A204.1 (cell line): ENCODE results near the gene GPR68.

Experiments used
- FAIRE-seq: peaks from 2 replicates; lab custom pipeline; 2012; peaks lifted over from hg19 to GRCh38; lab: Jason Lieb, UNC

The GPR68 gene, protein sequence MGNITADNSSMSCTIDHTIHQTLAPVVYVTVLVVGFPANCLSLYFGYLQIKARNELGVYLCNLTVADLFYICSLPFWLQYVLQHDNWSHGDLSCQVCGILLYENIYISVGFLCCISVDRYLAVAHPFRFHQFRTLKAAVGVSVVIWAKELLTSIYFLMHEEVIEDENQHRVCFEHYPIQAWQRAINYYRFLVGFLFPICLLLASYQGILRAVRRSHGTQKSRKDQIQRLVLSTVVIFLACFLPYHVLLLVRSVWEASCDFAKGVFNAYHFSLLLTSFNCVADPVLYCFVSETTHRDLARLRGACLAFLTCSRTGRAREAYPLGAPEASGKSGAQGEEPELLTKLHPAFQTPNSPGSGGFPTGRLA

DNA sequence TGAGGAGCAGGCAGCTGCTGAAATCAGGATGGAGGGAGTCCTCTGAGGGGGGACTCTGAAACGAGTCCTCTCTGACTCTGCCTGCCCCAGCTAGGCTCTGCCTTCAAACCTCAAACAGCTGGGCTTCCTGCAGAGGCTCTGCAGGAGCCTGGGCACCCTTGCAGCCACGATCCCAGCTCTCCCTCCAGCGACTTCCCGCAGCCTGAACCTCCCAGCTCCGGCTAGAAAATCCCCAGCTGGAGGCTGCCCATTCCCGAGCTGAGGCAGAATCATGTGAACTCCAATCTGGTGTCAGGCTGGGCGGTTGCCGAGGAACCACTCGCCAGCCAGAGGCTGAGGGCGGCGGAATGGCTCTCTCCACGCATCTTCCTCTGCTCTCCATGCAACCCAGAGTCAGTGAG lies at the start of gene GPR68:
Gene GPR68 (minus strand): TSS at position 204 of the 401 bp plus-strand sequence. CDS start 9,654 bp downstream, outside the sequence.
- FAIRE-seq, result no peak

DNA sequence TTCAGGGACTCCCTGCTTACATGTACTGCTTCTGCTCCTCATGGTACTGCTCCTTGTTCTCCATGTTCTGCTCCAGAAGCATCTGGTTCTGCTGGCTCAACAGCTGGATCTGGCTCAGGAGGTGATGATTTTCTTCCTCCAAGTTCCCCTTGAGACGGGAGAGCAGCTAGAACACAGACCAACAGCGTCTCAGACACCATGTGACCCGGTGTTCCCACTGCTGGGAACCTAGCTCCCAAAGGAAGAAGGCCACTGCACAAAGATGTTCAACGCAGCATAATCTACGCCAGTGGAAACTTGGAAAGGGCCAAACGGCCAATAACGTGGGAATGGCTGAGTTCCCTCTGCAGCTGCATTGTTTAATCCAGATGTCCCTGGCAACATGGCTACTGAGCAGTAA lies 49.6 kb upstream of the GPR68 start:
- FAIRE-seq, result no peak

DNA sequence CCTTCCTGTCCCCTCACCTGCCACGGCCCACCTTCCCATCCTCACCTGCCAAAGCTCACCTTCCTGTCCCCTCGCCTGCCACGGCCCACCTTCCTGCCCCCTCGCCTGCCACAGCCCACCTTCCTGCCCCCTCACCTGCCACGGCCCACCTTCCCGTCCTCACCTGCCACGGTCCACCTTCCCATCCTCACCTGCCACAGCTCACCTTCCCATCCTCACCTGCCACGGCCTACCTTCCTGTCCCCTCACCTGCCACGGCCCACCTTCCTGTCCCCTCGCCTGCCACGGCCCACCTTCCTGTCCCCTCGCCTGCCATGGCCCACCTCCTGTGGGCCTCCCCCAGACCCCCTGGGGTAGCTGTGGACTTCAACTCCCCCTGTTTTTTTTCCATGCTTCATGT lies 48.8 kb upstream of the GPR68 start:
- no peak for FAIRE-seq

DNA sequence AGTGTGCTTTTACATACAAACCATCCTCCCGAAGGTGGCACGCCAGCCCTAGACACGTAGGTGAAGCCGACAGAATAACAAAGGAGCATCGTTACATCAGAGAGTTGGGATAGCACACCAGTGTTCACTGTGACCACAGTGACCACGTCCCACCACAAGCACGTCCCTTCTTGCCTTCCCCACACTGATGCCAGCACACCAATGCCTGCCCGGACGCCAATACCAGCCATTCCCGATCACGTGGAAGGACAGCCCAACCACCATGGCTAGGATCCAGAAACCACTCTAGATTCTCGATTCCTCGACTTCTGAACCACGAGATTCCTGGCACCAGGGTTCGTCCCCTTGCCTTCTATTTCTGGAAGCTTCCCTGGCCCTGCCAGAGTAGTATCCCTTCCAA lies 48.0 kb upstream of the GPR68 start:
- FAIRE-seq, result no peak

DNA sequence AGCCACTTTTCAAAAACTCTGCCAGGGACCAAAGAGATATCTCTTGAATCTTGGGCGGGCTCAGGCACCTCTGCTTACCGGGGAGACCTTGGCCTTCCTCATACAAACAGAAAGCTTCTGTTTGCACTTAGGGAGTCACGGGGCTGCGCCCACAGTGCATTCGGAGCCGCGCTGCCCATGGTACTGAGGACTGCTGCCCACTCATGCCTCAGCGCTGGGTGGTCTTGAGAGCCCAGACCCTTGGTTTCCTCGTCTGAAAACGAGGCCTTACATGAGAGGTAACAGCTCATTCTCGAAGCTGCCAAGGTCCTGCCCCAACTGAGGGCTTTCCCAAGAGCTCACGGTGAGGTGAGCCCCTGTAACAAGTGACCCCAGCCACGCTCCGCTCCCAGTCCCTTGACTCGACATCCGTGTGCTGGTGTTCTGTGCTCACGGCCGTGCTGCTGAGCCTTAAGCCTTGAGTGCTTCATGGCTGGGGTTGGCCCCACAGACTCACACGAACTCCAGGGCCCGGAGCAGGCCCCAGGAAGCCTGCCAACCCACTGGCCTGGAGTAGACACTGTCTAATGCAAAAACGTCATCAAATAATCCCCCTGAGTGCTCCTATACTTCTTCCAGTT lies 47.4 kb upstream of the GPR68 start:
- no peak for FAIRE-seq

DNA sequence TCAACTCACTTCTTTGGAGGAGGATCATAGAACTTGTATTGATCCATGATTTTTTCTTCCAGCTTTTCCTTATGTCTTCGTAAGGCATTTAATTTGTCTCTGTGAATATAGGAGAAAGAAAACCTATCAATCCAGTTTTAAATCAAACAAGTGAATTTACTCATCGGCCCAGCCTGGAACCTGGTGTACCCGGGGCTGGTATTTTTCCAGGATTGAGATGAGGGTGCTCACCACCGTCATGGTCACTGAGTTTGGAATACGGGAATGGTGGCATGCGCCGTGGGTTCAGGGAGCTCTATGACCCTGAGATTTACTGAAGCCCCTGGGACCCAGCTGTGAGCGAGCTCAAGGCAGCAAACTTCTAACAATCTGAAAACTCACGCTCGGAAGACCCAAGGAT lies 46.5 kb upstream of the GPR68 start:
- no peak for FAIRE-seq

DNA sequence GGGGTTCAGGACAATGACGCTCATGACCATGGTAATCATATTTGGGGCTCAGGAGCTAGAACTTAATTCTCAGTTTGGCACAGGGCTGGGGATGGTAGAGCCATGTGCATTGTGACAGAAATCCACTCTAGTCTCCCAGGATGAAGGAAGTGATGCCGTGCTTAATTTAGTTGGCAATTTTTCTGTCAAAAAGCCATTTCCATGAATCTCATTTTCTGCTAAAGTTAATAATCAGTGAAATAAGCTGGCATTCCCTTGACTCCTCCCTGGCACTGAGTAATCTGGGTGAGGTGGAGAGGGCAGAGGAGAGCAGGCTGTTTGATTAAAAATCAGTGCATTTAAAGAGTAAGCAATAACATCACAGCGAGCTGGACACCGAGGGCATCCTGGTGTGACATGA lies 45.0 kb upstream of the GPR68 start:
- FAIRE-seq, result no peak

DNA sequence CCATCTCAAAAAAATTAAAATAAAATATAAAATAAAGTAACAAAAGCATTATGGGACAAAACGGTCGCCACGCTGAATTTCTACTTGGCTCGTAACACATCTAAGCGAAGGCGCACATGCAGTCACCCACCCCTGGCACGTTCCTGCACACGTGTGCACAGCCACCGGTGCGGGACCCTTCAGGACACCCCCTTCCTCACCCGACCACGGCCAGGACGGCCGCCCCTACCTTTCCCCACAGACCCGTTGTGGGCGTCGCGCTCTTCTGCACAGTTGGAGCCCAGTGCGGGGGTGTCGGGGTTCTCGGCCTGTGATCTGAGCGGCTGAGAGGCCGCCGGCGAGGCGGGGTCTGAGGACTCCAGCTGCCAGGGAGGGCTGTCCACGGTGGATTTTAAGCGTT lies 44.4 kb upstream of the GPR68 start:
- no peak for FAIRE-seq

DNA sequence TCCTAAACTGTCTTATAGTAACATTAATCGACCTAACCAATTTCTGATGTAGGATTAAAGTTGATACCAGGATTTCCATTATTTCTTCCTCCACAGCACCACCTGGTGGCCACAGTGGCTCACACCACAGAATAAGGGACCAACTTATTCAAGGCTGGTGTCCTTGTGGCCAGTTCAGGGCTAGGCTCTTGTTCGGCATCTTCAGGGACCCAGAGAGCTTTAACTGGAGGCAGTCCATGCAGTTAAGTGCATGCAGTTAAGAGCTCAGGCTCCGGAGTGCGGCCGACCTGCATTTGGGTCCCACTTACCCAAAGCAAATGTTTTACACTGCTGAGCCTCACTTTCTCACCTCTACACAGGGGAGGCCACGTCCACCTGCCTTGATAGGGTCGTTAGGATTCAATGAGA lies 42.0 kb upstream of the GPR68 start:
- peak; percentile 96 for FAIRE-seq

DNA sequence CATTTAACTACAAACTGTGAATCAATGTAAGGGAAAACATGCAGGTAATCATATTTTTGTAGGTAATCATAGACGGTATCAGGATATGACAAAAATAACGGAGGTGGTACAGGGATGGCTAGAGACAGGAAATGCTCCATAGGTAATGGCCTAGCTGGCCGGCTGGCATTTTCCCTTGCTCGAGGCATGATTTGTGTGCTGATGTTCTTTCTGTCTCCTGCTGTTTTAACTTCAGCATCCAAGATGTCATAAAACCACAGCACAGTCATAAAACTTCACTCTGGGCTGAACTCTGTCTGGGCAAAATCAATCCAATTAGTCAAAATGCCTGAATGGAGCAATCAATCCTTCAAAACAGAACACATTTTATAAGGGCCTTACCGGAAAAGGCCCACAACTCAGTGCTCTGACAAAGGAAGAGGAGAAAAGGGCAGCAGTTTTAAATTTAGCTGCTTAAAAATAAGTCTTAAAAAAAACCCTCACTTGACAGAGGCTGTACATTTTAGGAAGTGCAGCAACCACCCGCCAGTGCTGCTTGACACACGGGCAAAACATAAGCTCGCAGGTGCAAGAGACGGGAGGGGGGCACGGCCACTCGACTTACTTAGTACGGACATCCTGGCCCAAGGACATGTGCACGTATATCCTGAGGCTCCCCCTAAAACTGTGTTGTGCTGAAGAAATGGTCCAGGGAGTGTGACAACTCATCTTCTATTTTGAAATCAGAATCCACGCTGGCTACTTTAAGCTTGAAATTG lies 40.5 kb upstream of the GPR68 start:
- no peak for FAIRE-seq

DNA sequence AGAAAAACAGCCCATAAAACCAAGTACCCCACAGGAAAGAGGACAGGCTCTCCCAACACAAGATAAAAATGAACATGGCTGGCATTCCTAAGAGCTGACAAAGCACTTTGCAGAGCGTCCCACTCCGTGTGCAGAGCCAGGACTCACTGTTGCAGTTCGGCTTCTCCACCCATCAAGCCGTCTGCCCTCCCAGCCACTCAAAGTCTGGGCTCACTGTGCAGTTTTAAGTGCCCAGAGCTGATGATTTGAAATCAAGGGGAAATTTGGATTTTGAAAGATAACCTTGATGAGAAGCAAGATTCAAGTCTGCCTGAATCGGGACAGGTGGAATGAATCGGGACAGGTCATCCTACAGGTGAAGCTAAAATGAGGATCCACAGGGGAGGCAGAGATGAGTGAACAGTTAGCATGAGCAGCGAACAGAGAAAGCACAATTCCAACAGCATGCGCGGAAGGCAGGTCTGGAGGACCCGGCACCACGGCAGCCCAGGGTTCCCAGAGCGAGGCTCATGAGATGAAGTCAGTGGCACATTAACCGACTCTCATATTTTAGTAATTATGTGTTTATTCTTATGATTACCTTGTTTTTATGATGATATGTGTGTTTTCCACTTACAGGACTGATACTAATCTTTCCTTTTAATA lies 39.8 kb upstream of the GPR68 start:
- no peak for FAIRE-seq

DNA sequence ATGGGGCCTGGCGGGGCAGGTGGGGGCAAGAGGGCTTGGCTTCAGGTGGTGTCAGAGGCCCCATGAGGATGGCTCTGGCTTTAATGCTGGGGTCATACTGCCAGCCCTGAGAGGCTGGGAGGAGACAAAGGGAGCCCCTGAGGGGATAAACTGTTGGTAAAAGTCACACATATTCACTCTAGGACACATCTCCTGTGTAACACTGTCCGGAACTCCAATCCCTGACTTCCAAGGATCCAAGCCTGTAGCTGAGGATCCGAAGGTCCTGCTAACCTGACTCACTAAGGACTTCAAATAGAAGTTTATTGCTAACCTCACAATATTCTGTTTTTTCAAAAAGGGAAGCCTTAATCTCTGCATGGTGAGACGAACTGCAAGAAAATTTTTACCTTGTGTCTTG lies 39.2 kb upstream of the GPR68 start:
- no peak for FAIRE-seq

DNA sequence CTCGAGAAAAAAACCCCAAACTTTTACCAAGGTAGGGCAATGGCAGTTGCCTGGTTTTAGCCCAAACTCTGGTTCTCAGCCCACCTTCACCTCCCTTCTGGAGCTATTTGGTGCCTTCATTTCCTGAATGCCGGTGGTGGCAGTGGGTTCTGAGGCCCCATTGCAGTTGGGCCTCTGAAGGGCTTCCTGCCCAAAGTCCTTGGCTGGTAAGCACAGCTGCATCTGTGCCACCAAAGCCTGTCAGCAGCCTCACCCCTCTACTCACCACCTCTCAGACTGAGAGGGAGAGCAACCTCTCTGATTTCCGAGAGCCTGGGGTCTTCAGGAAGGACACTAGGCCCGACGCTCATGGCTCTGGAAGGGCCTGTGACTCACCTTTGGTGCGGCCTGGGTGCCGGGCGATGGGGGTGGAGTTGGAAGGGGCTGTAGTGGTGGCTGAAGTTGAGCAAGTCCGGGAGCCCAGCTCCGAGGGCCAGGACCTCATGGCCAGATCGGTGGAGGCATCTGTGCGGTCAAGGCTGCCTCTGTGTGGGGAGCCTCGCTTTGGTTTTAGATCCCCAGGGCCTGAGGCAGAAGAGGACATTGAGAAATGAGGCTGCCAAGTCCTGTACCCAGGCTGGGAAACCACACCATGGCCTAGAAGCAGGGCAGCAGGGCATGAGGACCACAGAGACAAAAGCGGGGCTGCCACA lies 38.6 kb upstream of the GPR68 start:
- FAIRE-seq, result no peak

DNA sequence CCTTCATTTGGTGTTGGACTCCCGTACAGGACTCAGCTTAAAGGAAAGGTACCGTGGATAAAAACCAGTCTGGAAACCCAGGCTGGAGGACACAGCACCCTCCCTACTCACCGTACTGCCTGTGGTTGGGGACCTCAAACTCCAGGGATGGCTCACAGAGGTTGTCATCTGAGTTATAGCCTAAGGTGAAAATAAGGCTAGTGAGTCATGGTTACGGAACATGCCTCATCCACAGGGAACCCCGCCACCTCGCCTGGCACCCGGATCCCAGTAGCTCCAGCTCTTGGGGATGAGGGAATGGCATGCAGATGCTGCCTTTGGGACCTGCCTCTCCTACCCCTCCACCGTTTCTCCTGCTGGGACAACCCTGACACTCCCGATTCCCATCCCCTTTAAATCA lies 36.8 kb upstream of the GPR68 start:
- no peak for FAIRE-seq

DNA sequence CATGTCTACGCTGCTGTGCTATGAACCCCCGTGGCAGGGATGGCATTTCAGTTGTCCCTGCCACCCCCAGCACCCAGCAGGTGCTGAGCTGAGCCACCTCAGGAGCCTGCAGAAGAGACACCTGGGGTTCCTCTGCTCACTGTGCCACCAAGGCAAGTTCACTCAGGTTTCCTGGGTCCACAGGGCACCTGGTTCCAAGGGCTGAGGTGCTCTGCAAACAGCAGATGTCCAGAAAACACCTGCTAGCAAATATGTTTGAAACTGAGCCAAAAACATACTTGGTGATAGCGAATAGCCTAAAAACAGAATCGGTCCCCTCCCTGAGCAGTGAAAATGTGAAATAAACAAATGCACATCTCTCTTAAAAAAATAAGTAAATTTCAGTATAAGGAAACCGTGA lies 35.6 kb upstream of the GPR68 start:
- no peak for FAIRE-seq

DNA sequence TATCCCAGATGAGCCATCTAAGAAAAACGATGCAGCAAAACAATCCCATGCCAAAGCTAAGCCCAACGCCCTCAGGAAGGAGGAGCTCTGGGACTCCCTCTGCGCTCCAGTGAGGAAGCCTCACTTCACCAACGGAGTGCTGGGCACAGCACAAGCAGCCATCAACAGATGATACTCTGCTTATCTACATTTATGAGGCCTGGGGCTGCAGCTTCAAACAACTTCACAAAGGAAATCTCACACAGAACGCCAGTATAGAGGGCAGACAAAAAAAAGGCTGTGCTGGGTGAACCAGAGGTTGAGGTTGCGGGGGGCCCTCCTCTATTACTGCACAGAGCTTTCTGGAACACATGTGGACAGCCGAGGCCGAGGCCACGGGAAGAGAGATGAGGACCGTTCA lies 34.9 kb upstream of the GPR68 start:
- FAIRE-seq, result no peak

DNA sequence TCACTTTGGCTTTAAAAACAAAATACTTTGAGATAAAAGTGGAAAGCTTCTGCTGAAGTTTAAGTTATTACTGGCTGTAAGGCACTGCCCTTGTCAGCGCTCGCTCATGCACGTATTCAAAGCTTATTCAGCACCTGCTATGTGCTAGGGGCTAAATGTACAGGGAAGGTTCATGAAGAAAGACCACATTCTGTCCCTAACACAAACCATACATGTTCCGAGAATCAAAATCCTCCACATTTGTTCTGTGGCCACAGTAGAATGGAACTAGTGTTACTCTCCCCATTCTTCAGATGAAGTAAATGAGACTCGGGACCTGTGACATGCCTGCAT lies 33.8 kb upstream of the GPR68 start:
- FAIRE-seq, result no peak

DNA sequence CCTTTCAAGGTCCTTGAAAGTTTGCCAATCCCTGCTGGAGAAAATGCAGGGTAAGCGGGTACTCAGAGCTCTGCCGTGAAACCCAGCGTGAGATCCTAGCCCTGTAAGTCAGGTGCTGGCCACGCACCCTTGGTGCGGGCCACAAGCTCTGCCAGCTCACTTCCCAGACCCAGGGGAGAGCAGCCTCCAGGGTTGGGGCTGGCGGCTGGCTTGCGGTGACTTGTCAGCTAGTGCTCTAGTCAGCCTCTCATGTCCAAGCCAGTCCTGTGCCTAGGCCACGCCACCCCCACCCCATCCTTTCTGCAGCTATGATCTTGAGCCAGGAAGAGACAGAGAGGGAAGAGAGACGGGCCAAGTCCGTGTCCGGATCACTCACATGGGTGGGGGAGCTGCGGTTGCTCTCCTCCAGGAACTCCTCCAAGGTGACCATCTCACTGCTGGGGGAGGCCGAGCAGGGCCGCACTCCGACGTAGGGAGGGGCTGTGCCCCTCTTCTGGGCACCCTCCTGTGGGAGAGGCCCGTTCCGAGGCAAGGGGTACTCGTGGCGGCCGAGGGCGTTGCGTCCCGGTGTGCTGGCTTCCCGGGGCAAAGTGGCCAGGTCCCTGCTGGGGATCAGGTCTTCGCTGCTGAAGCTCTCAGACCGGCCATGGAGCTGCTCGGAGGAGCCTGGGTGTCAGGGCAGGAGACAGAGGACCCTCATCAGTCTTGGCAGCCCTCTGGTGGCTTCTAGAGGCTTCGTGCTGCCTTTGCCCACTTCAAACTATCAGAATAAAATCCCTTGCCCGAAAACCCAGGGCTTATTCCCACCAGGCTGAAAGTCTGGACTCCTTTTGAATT lies 33.3 kb upstream of the GPR68 start:
- no peak for FAIRE-seq

DNA sequence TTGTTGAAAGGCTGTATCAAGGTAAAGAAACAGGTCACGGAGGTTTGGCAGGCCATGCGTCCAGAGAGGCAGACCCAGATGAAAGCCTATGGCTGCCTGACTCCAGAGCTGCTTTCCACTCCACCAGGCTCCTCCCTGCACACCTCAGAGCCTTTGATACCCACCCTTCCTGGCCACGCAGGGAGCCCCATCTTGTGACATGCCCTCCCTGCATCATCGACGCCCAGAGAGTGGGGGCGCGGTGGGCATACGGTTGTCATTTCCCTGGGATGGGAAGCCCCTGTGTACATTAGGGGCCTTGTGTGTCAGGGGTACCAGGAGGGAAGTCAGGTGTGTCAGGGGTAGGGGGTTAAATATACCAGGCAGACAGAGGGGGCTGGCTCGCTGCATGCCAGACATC lies 30.3 kb upstream of the GPR68 start:
- FAIRE-seq, result no peak

DNA sequence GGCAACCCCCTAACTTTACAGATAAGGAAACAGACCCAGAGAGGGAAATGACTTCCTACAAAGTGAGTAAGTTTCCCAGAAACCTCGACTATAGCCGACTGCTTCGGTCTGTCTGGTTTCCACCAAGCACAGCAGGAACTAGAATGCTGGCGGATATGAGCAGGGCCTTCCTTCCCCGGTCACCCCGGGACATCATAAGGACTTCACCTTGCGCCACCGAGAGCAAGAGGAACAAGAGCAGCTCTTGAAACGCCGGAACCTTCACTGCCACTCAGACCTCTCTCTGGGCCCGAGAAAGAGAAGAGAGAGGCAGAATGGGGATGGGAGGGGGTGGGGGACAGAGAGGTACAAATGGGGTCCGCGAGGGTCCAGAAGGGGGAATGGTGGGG lies 29.4 kb upstream of the GPR68 start:
- no peak for FAIRE-seq

DNA sequence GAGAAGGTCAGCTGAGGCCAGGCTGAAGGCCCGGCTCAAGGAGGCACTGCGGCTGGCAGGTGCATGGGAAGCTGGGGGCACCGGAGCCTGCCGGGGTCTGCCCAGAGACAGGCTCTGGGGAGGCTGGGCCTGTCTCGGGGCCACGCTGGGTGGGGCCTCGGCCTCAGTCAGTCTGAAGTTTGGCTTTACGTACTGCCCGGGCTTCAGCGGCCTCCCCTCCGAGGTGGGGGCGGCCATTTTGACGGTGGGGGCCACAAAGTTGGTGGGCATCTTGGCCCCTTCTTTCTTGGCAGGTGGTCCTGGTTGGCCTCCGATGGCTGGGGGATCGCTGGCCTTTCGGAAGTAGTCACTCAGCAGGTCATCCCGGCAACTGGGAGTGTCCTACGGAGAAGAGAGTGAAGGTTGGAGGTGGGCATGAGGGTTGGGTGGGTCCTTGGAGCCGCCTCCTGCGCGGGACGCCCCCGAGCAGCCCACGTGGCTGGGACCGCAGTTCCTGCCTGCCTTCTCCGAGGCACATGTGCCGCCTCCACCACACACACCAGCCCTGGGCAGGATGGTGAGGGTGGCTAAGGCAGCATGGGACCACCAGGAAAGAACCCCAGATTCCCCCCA lies 28.9 kb upstream of the GPR68 start:
- no peak for FAIRE-seq
